HG03439 (cell line): Measurements from ENCODE around the gene CIB1.
A peak's percentile ranks its signal among the peaks of the same experiment; 100 is the strongest.

Experiments used
- ATAC-seq: cut with Tn5 transposase; IDR thresholded peaks from one replicate; pipeline ENCODE4 v1.9.1; 2021; ENCODE audit warnings: mild to moderate bottlenecking, moderate library complexity; ENCODE audit not compliant: unreplicated experiment

CIB1 gene

DNA sequence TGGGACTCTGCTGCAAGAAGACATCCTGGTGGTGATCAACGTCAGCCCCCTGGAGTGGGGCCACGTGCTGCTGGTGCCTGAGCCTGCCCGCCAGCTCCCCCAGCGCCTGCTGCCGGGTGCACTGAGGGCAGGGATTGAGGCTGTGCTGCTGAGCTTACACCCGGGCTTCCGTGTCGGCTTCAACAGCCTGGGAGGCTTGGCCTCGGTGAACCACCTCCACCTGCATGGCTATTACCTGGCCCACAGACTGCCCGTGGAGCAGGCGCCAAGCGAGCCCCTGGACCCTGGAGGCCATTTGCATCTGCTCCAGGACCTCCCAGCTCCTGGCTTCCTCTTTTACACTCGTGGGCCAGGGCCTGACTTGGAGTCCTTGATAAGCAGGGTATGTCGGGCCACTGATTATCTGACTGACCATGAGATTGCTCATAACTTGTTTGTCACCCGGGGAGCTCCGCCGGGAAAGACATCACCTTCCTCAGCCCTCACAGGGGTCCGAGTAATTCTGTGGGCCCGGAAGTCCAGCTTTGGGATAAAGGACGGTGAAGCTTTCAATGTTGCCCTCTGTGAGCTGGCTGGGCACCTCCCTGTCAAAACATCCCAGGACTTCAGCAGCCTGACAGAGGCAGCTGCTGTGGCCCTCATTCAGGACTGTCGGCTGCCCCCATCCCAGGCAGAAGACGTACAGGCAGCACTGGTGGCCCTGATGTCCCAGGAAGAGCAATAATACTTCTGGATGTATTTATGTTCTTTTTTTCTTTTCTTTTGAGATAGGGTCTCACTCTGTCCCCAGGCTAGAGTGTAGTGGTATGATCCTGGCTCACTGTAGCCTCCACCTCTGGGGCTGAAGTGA lies 7.8 kb upstream of the CIB1 start:
- ATAC-seq, result no peak

DNA sequence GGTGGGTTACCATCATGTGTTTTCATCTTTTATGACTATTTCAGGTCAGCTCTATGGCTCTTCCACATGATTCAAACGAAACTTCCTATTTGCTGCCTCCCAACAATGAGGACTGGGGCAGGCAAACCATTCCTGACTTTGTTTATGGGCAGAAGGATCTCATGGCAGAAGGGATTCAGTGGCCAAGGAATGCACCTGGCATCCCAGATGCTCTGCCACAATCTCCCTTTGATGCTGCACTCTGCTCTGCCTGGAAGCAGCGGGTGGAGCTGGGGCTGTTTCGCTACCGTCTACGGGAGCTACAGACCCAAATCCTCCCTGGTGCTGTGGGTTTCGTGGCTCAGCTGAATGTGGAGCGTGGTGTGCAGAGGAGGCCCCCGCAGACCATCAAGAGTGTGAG lies 7.1 kb upstream of the CIB1 start:
- ATAC-seq, result no peak

DNA sequence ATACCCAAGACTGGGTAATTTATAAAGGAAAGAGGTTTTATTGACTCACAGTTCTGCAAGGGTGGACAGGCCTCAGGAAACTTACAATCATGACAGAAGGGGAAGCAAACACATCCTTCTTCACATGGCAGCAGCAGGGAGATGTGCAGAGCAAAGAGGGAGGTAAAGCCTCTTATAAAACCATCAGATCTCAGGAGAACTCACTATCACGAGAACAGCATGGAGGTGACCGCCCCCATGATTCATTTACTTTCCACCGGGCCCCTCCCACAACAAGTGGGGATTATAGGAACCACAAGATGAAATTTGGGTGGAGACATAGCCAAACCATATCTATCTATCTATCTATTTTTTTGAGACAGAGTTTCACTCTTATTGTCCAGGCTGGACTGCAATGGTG lies 5.6 kb upstream of the CIB1 start:
- ATAC-seq, result no peak

DNA sequence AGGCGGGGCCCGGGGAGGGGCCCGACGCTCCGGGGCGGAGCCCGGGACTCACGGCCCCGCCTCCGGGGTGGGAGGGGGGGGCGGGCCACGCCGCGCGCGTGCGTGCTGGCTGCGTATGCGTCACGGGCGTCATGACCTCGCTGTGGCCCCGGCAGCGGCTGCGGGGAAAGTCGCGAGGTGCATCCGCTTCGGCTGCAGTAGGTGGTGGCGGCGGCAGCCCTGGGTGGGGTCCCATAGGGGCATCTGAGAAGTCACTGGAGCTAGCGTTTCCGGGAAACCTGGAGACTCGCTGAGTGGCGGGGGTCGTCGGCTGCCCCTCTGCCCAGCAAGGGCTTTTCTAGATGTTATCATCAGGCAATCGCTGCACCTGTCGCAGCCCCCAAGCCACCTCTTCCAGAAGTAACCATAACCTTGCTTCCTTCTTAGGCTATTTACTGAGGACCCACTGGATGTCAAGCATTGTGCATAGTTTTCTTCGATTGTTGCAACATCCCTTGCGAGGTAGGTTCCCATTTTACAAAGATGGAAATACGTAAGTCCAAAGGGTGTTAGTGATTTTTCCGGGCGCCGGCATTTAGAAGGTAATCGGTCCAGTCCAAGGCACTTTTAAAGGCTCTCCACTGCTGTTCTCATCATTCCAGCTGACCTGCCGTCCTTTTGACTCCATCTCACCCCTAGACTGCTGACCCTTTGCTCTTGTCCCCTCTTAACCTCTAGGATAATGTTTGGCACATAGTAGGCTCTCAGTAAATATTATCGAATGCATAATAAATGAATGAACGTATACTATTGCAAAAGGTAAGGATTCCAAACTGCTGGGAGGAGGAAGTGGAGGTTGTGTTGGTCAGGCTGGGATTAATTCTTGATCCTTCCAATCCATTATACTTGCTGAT lies 601 bp upstream of the CIB1 start, which contains the start of gene GDPGP1:
TSS of gene GDPGP1 (plus strand) at position 114 of the 893 bp plus-strand sequence. CDS start 6,700 bp downstream, outside the sequence.
- peak; percentile 58 for ATAC-seq

DNA sequence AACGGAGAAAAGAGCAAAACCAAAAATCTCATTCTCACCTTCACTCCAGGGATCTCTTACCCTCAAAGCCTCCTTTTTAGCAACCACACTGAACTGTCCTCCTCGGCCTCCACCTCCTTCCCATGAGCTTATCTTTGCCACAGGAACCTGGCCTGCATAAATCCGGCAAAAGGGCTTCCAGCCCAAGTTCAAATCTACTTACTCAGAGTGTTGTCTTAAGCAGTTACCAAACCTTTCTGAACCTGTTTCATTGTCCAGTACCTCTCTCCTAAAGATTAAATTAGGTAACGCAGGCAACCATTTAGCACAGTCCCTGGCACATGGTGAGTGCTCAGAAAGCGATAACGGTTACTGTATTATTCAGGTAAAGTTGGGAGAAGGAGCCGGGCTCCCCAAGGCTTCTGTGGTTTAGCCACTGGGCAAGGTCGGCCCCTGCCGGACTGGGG lies 777 bp downstream of the CIB1 start:
- no peak for ATAC-seq

DNA sequence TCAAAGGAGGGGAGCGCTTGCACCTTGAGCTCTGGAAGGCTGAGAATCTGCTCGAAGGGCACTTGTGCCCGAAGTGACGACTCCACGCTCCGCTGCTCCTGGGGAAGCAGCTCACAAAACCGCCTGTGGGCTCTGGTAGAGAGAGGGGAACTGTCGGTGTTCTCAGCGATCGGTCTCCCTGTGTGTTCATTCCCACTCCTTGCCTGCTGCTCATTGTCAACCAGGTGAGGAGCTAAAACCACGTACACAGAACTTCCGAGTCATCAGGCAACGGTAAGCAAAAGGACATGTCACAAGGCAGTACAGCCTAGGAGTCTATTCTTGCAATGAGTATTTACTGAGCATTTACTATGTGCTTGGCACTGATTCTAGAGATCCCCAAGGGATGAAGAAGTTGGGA lies 1.5 kb downstream of the CIB1 start:
- no peak for ATAC-seq

DNA sequence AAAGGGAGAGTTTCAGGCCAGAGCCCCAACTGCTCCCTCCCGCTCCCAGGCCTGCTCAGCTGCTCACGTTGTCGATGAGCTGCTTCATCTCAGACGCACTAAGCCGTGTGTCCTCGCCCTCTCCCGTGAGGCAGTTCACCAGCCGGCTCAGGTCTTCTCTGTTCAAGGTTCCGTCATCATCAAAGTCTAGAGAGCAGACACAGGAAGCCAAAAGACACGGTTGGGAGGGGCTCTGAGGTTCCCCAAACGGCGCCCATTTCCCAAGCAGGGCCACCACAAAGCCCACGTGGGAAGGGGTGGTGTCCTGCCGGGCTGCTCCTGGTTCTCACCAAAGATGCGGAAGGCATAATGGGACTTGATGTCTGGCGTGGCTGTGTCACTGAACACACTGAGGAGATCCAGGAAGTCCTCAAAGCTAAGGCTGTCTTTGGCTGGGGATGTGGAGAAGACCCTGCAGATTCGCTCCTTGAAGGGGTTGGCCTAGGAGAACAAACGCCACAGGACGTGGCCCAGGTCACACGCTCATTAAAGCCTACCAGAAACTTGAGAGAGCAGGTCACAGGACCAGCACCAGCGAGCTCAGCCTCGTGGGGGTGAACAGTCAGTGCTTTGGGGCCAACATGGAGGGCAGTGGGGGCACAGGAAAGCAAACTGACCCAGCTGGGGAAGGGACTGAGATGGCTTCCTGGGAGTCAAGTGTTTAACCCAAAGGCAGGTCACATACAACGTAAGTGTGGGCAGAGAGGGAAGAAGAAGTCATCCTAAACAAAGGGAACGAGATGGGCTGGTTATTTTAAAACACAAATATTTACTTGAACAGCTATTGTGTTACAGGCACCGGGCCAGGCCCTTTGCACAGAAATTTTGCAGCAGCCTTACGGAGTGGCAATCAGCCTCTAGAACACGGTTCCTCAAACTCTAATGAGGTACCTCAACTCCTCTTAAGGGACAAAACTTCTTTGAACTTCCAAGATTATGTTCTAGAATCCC lies 2.4 kb downstream of the CIB1 start:
- no peak for ATAC-seq

DNA sequence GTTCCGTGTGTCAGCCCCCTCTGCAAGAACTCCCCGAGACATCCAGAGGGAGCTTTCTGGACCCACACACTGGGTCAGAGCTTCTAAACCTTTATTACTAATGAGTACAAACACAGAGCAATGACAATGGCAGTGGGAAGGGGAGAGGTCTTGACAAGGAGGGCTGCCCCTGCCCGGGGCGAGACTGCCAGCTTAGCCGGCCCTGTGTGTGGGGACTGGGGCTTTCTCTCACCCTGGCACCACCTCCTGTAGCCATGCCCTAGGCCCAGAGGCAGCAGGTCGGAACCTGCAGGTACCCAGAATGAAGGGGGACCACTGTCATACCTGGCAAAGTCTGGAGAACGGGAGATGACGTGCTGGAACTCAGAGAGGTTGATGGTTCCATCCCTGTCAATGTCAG lies 3.1 kb downstream of the CIB1 start:
- no peak for ATAC-seq

DNA sequence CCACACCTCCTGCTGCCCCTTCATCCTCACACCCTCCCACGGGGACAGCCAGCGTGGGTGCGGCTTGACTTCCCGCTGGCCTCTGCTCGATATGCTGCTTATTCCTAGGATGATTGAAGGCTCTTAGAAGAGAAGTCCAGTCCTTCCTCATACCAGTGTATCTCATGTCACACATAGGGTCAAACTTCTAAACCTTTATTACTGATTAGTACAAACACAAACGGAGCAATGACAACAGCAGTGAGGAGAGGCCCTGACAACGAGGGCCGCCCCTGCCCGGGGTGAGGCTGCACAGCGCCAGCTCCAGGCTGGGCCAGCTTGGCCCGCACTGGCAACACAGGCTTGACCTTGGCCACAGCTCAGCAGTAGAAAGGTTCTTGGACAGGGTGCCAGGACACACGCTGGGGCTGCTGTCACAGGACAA lies 3.7 kb downstream of the CIB1 start:
- no peak for ATAC-seq

DNA sequence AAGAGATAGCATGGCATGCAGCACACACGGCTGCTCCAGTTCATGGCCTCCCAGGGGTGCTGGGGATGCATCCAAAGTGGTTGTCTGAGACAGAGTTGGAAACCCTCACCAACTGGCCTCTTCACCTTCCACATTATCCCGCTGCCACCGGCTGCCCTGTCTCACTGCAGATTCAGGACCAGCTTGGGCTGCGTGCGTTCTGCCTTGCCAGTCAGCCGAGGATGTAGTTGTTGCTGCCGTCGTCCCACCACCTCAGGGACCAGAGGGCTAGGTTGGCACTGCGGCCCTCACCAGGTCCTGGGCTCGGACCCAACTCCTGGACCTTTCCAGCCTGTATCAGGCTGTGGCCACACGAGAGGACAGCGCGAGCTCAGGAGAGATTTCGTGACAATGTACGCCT lies 4.8 kb downstream of the CIB1 start:
- no peak for ATAC-seq

DNA sequence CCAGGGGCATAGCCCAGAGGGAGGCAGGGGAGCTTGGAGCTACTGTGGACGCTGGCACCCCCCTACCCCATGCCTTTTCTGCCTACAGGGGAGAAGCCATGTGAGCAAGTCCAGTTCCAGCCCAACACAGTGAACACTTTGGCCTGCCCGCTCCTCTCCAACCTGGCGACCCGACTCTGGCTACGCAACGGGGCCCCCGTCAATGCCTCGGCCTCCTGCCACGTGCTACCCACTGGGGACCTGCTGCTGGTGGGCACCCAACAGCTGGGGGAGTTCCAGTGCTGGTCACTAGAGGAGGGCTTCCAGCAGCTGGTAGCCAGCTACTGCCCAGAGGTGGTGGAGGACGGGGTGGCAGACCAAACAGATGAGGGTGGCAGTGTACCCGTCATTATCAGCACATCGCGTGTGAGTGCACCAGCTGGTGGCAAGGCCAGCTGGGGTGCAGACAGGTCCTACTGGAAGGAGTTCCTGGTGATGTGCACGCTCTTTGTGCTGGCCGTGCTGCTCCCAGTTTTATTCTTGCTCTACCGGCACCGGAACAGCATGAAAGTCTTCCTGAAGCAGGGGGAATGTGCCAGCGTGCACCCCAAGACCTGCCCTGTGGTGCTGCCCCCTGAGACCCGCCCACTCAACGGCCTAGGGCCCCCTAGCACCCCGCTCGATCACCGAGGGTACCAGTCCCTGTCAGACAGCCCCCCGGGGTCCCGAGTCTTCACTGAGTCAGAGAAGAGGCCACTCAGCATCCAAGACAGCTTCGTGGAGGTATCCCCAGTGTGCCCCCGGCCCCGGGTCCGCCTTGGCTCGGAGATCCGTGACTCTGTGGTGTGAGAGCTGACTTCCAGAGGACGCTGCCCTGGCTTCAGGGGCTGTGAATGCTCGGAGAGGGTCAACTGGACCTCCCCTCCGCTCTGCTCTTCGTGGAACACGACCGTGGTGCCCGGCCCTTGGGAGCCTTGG lies 5.6 kb downstream of the CIB1 start:
- ATAC-seq, result no peak

DNA sequence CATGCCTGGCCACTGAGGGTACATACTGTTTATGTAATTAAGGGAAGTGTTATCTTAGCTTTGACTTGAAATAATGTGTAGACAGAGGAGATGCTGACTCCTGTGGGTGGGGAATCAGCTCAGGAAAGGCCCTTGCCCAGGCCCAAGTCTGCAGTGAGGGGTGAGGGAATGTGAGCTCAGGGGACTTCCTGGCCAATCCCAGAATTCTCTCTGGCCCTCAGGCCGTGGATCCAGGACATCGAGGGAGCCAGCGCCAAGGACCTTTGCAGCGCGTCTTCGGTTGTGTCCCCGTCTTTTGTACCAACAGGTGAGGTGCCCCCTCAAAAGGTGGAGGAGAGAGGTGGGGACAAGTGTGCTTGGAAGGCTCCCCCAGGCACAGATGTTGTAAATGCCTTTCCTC lies 6.4 kb downstream of the CIB1 start:
- ATAC-seq, result no peak

DNA sequence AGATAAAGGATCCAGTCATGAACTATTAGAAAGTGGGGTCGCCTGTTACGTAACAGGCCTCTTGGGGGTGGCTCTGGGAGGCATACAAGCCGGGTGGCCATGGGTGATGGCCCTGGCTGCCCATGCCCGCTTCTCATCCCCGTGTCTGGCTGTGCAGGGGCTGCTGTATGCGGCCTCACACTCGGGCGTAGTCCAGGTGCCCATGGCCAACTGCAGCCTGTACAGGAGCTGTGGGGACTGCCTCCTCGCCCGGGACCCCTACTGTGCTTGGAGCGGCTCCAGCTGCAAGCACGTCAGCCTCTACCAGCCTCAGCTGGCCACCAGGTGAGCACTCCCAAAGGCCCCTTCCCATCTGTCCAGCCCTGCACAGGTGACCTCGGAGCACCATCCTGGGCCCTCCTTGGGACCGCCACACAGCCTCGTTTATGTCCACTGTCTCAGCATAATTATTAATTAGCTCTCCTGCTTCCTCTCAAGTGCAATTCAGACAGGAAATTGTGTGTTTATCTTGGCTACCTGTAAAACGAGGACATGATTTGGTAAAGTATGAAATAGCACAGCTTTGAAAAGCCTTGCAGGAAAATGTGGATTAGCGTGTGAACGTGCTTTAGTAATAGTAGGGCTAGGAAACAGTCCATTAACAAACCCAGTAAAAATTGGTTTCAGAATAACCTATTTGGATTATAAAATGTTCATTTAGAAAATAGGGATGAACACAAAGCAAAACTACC lies 8.1 kb downstream of the CIB1 start:
- ATAC-seq, result no peak

DNA sequence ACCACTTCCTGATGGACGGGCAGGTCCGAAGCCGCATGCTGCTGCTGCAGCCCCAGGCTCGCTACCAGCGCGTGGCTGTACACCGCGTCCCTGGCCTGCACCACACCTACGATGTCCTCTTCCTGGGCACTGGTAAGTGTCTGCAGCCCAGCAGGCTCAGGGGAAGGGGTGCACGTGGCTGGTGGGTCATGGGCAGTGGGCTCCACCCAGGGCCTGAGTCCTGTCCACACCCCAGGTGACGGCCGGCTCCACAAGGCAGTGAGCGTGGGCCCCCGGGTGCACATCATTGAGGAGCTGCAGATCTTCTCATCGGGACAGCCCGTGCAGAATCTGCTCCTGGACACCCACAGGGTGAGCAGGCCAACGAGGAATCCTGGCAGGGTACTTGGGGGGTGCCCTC lies 8.7 kb downstream of the CIB1 start:
- no peak for ATAC-seq

DNA sequence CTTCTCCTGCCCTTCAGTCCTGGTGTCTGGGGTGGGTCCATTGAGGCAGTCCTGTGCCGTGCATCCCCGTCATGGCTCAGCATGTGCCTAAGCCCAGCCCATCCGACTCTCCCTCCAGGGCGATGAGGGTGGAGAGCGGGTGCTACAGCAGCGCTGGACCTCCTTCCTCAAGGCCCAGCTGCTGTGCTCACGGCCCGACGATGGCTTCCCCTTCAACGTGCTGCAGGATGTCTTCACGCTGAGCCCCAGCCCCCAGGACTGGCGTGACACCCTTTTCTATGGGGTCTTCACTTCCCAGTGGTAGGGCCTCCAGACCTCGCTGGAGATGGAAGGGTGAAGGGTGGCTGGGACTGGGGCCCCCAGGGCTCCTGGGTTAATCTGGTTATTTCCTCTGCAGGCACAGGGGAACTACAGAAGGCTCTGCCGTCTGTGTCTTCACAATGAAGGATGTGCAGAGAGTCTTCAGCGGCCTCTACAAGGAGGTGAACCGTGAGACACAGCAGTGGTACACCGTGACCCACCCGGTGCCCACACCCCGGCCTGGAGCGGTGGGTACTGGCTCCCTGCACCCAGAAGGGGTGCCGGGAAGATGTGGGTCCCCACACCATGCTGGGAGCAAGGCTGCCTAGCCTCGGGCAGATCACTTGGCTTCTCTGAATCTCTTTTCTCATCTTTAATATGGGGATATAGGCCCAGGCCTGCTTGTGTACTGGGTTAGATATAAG lies 10.1 kb downstream of the CIB1 start:
- ATAC-seq, result no peak

DNA sequence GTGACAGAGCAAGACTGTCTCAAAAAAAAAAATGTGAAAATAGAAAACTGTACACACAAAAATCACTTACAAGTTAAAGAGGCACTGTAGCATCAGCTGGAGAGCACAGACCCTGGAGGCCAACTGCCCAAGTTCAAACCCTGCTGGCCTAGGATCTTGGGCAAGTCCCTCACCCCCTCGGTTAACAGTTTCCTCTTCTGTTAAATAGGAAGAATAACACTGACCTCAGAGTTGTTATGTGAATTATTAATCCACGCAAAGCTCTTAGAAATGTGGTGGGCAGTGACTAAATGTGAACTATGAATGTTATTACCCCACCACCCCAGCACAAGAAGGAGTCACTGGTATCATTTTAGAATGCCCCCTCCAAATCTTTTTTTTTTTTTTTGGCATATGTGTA lies 11.2 kb downstream of the CIB1 start:
- ATAC-seq, result no peak

DNA sequence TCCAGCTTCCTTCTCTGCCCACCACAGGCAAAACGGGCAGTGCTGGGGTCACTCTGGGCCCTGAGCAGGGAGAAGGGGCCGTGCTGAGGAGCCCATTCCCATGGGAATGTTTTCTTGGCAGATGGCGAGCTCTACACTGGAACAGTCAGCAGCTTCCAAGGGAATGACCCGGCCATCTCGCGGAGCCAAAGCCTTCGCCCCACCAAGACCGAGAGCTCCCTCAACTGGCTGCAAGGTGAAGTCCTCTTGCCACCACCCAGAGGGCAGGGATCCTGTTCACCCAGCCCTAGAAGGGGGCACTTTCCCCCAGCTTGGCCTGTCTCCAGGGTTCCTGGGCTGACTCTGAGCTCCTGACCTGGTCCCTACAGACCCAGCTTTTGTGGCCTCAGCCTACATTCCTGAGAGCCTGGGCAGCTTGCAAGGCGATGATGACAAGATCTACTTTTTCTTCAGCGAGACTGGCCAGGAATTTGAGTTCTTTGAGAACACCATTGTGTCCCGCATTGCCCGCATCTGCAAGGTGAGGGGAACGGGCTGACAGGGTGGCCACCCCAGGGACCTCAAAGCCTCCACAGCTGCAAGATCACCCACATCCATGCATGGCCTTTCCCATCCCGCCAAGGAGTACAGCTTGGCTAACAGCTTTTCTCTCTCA lies 12.4 kb downstream of the CIB1 start:
- ATAC-seq, result no peak
